ENCODE measurements around the gene FXYD5.

DNA sequence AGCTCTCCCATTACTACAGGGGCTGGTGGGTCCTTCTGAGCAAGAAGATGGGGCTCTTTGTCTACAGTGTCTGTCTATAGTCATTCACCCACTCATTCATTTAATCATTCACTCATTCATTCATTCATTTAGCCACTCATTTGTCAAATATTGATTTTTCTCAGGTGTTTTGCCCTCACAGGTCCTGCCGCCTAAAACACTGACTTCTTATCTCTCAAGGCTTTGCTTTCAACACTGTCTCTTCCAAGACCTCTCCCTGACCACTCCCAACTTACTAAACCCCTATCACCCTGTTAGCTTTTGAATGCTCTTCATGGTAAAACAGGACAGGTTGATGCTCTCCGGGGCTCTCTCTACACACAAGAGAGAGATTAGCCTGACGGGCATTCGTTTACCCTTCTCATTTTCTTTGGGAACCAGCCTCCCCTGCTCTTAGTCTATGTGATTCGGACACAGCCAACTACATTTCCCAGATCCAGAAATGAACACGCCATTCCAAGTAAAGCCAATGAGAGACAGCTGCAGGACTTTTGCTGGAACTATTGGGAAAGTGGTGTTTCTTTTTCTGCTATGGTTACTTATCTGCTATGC lies 51.3 kb downstream of the FXYD5 start:
- TF ChIP-seq, protein P1, sequence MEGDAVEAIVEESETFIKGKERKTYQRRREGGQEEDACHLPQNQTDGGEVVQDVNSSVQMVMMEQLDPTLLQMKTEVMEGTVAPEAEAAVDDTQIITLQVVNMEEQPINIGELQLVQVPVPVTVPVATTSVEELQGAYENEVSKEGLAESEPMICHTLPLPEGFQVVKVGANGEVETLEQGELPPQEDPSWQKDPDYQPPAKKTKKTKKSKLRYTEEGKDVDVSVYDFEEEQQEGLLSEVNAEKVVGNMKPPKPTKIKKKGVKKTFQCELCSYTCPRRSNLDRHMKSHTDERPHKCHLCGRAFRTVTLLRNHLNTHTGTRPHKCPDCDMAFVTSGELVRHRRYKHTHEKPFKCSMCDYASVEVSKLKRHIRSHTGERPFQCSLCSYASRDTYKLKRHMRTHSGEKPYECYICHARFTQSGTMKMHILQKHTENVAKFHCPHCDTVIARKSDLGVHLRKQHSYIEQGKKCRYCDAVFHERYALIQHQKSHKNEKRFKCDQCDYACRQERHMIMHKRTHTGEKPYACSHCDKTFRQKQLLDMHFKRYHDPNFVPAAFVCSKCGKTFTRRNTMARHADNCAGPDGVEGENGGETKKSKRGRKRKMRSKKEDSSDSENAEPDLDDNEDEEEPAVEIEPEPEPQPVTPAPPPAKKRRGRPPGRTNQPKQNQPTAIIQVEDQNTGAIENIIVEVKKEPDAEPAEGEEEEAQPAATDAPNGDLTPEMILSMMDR (conservative IDR thresholded peaks at IDR 0.05) = no peak
- no peak for TF ChIP-seq EZH2 (IDR thresholded peaks at IDR 0.05; ENCODE audit: low read depth)

Measured in PC-9 (cell line).